Body of pancreas (tissue), 4 donors: ENCODE measurements around the gene TARS3.

Experiments
- CTCF ChIP-seq, 7 experiments: fragments of 450-650 bp in 4 of 7; fragments of 200-600 bp in 3 of 7; sonication (generic) in 3 of 7; IDR thresholded peaks; one replicate each; pipeline ENCODE4 v1.5.1; 2016 to 2019; ENCODE audit warnings: antibody characterized with exemption in 7 of 7
- POLR2A ChIP-seq, 3 donors: fragments of 450-650 bp; IDR thresholded peaks; one replicate each; pipeline ENCODE4 v1.6.1; 2016; ENCODE audit warnings: antibody characterized with exemption in 3 of 3, mild to moderate bottlenecking in 2 of 3

DNA sequence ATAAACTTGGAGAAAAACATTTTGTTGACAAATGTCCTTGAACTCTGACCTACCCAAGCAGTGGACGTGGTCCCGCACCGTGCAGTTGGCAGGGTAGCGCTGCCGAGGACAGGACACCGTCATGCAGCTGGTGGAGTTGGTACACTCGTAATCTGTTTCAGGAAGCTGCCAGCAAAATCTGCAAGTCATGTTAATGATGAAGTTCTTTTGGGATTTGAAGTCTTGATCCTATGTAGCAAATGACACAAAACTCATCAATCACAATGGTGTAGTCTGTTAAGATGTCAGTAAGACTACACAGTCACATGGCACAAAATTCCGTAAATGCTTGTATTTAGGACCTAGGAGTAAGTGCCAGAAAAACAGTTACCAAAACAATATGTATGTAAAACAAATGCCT, 77.6 kb downstream of the TARS3 start:
- TF ChIP-seq CTCF (IDR thresholded peaks at IDR 0.05) (no peak), POLR2A (IDR thresholded peaks at IDR 0.05) (no peak)
